OCI-LY7 (cell line): ENCODE results near the gene NAA16.

Experiments
- CTCF ChIP-seq: fragments of 200-600 bp; sonication (generic); conservative IDR thresholded peaks from 2 replicates; pipeline ENCODE4 v1.5.1; 2014; ENCODE audit warnings: mild to moderate bottlenecking, antibody characterized with exemption, low read length, moderate library complexity, mixed read lengths
- EZH2phosphoT487 ChIP-seq: fragments of 200-600 bp; sonication (generic); IDR thresholded peaks from 2 replicates; pipeline ENCODE4 v1.6.1; 2018; ENCODE audit warnings: low read depth, borderline replicate concordance, mild to moderate bottlenecking, mixed run types, antibody characterized with exemption, low read length, moderate library complexity, mixed read lengths

- TF ChIP-seq CTCF (no peak), EZH2phosphoT487 (no peak)
These were observed 4.5 kb downstream of the NAA16 start for GRCh38 chr13:41315443-41316047.
